Endothelial cell of umbilical vein (primary cell): ENCODE results near the gene SLC16A11. TPM values are rescaled to one million over a fixed set of nuclear protein-coding genes. Genes with fewer than 3 reads are reported as not detected.

Experiments used
- BruUV-seq: library from RNA; stranded (reverse); fragments of 400-500 nt; replicated peaks from 2 replicates; lab custom pipeline; 2021; lab: Mats Ljungman, UMichigan
- CTCF ChIA-PET: fragments of 300-600, 350-600 bp; sonication (Branson Sonifier 250); formaldehyde crosslinking; loops from one replicate; lab custom pipeline; 2021; ENCODE audit warnings: antibody characterized with exemption, inconsistent platforms; lab: Charles Lee
- POLR2A ChIA-PET: fragments of 300-600, 350-600 bp; sonication (Branson Sonifier 250); formaldehyde crosslinking; loops from one replicate; lab custom pipeline; 2021; ENCODE audit warnings: antibody characterized with exemption, inconsistent platforms; lab: Charles Lee
- DNase-seq: peaks from one replicate; pipeline ENCODE4 v3.0.0-alpha.2; 2011; ENCODE audit warnings: low read depth, low spot score
- FAIRE-seq: peaks from 2 replicates; lab custom pipeline; 2011; peaks lifted over from hg19 to GRCh38; lab: Jason Lieb, UNC
- H2AFZ ChIP-seq: 2 replicates; pipeline ENCODE4 v1.6.0; 2012; ENCODE audit warnings: low read depth, low read length, control low read depth, inconsistent platforms
- H3K27ac ChIP-seq: 2 replicates; pipeline ENCODE4 v1.5.1; 2011; ENCODE audit warnings: low read depth, mild to moderate bottlenecking, control low read depth, low read length, moderate library complexity; ENCODE audit not compliant: insufficient read depth
- H3K27me3 ChIP-seq, 2 experiments: 2 replicates each; pipeline versions ENCODE4 v1.6.0 to v1.6.1; 2011; ENCODE audit warnings: low read length in 2 of 2, mixed read lengths in 1 of 2; ENCODE audit not compliant: control insufficient read depth in 2 of 2, insufficient read depth in 2 of 2
- H3K36me3 ChIP-seq, 2 experiments: 2 replicates in 1 of 2; 3 replicates in 1 of 2; pipeline ENCODE4 v1.5.1; 2011; ENCODE audit warnings: low read length in 2 of 2, mild to moderate bottlenecking in 1 of 2, moderate library complexity in 1 of 2; ENCODE audit not compliant: control insufficient read depth in 2 of 2, insufficient read depth in 2 of 2; ENCODE audit errors: extremely low read depth in 1 of 2
- H3K4me1 ChIP-seq: 3 replicates; pipeline ENCODE4 v1.5.1; 2011; ENCODE audit warnings: mild to moderate bottlenecking, low read length; ENCODE audit not compliant: control insufficient read depth, insufficient read depth; ENCODE audit errors: extremely low read depth
- H3K4me2 ChIP-seq: 2 replicates; pipeline ENCODE4 v1.6.1; 2011; ENCODE audit warnings: low read length, control low read depth, mixed read lengths; ENCODE audit not compliant: insufficient read depth
- H3K4me3 ChIP-seq, 3 experiments: fragments of 200-600 bp in 1 of 3; sonication (generic), shearing (Covaris generic) in 1 of 3; replicated peaks in 1 of 3; 2 replicates each; pipeline ENCODE4 v1.5.1; 2011 to 2016; ENCODE audit warnings: control low read depth in 3 of 3, low read length in 3 of 3, mild to moderate bottlenecking in 2 of 3, inconsistent platforms in 1 of 3, low read depth in 1 of 3, moderate library complexity in 1 of 3; ENCODE audit not compliant: insufficient read depth in 1 of 3
- H3K79me2 ChIP-seq: 2 replicates; pipeline ENCODE4 v1.6.0; 2012; ENCODE audit warnings: low read length, inconsistent platforms; ENCODE audit not compliant: control insufficient read depth, insufficient read depth
- H3K9ac ChIP-seq: replicated peaks from 2 replicates; pipeline ENCODE3; 2011; ENCODE audit warnings: low read length, control low read depth; ENCODE audit not compliant: insufficient read depth; ENCODE audit errors: extremely low read depth
- H3K9me1 ChIP-seq: replicated peaks from 3 replicates; pipeline ENCODE4 v1.6.0; 2011; ENCODE audit warnings: mild to moderate bottlenecking, low read length; ENCODE audit not compliant: control insufficient read depth, insufficient read depth; ENCODE audit errors: extremely low read depth
- H3K9me3 ChIP-seq: replicated peaks from 2 replicates; pipeline ENCODE4 v1.5.1; 2012; ENCODE audit warnings: low read length, inconsistent platforms; ENCODE audit not compliant: control insufficient read depth, insufficient read depth
- H4K20me1 ChIP-seq: replicated peaks from 2 replicates; pipeline ENCODE3; 2011; ENCODE audit warnings: mild to moderate bottlenecking, low read length; ENCODE audit not compliant: control insufficient read depth, insufficient read depth; ENCODE audit errors: extremely low read depth
- CTCF ChIP-seq, 2 donors: IDR thresholded peaks; 1 replicate in 1 of 2; 2 replicates in 1 of 2; pipeline ENCODE4 v1.5.1; 2011; ENCODE audit warnings: low read length in 2 of 2, mild to moderate bottlenecking in 2 of 2, moderate library complexity in 2 of 2, control low read depth in 1 of 2, inconsistent platforms in 1 of 2, low read depth in 1 of 2; ENCODE audit not compliant: insufficient read depth in 1 of 2; ENCODE audit errors: extremely low read depth in 1 of 2
- FOS ChIP-seq: IDR thresholded peaks from 2 replicates; pipeline ENCODE4 v1.6.1; 2011; ENCODE audit warnings: mild to moderate bottlenecking, low read length, moderate library complexity, borderline replicate concordance; ENCODE audit not compliant: insufficient read depth
- GATA2 ChIP-seq: IDR thresholded peaks from 2 replicates; pipeline ENCODE4 v1.7.0; 2011; ENCODE audit warnings: low read depth, mild to moderate bottlenecking, moderate library complexity, mixed read lengths, low read length; ENCODE audit not compliant: insufficient read length, insufficient read depth
- JUN ChIP-seq: IDR thresholded peaks from 2 replicates; pipeline ENCODE4 v1.6.1; 2011; ENCODE audit warnings: borderline replicate concordance, low read depth; ENCODE audit not compliant: insufficient read length, insufficient read depth
- MYC ChIP-seq: IDR thresholded peaks from one replicate; pipeline ENCODE4 v1.6.1; 2011; ENCODE audit warnings: mild to moderate bottlenecking, low read depth, low read length
- POLR2A ChIP-seq: IDR thresholded peaks from 2 replicates; pipeline ENCODE4 v1.6.1; 2012; ENCODE audit warnings: low read depth, mild to moderate bottlenecking, control low read depth, low read length
- dilution Hi-C: fragments of 300-500 bp; cut with MboI; formaldehyde crosslinking; loops from one replicate; pipeline ENCODE4 v1.15.0; 2019; ENCODE audit warnings: low sequenced_read_pairs; ENCODE audit not compliant: extremely low pct_ligation_motif_present
- intact Hi-C: fragments of 100-400 bp; cut with micrococcal nuclease; formaldehyde crosslinking; loops from one replicate; pipeline ENCODE4 v1.10.0; 2022
- polyA plus RNA-seq, 4 experiments: library from polyadenylated mRNA; depleted of rRNA in 3 of 4; stranded (reverse) in 3 of 4; unstranded in 1 of 4; fragments of >200 nt; gene quantifications; 2 replicates each; pipeline versions ENCODE4 v1.2.1 to v1.2.3, GENCODE V29; 2011 to 2012; ENCODE audit warnings: missing spikeins in 1 of 4
- total RNA-seq: library from RNA; stranded (reverse); gene quantifications from 2 replicates; pipeline ENCODE4 v1.2.3, GENCODE V29; 2021

SLC16A11 gene
- total and polyA plus RNA-seq, 2 donors (not counting 3 experiments of a cell fraction or from before 2014, with no cell fraction given) = 0.95 to 1.4 TPM

- no peaks in the 10 kb centered on the region for H4K20me1 ChIP-seq
- peak overlapping the region in 1 of 3 experiments; percentile 15 for H3K4me3 ChIP-seq
- H3K4me1 ChIP-seq = peaks cover 65% of the 10 kb centered on the region
- H3K27ac ChIP-seq = peak overlapping the region; percentile 98
- H3K27me3 ChIP-seq = no peaks in the 10 kb centered on the region
- CTCF ChIA-PET = interaction anchor here (1.2 to 1.4 kb wide), 4 partner anchors 9 to 151 kb away, joined by 3 to 4 read pairs (median 3); partner anchors contain the start of gene SLC16A13
- intact Hi-C loops = loop anchor here (10.0 kb wide), 1 partner anchor 828 kb away; the partner anchor contains the start of genes CYB5D1, NAA38 and TMEM88
- no peak overlapping the region for H2AFZ ChIP-seq
- H3K4me2 ChIP-seq = peak overlapping the region; percentile 11
- no peak for FAIRE-seq
- no peak for TF ChIP-seq JUN
- TF ChIP-seq MYC = no peak
- TF ChIP-seq CTCF (IDR thresholded peaks at IDR 0.05; ENCODE audit: extremely low read depth in 1 of 2, insufficient read depth in 1 of 2, low read depth in 1 of 2, low read length in 2 of 2) = no peak
- no peak for TF ChIP-seq POLR2A
- TF ChIP-seq GATA2 = no peak
- no peak for TF ChIP-seq FOS
- no peak overlapping the region for H3K9ac ChIP-seq
- DNase-seq = no peak
- dilution Hi-C loops = no loop called here
- no peaks in the 10 kb centered on the region for H3K9me1 ChIP-seq
- POLR2A ChIA-PET = interaction anchor here (0.7 to 1.7 kb wide), 3 partner anchors 9 to 12 kb away, joined by 3 to 8 read pairs (median 5); partner anchors contain the start of gene SLC16A13
- no peaks in the 10 kb centered on the region for H3K9me3 ChIP-seq
- BruUV-seq = no TSS peak
- H3K79me2 ChIP-seq = peaks cover 53% of the 10 kb centered on the region
- peaks cover 29 to 37% of the 10 kb centered on the region in 2 experiments for H3K36me3 ChIP-seq
Measured at GRCh38 chr17:7026471-7027115, 17.3 kb downstream of the SLC16A11 start.
